K562 (cell line): ENCODE data around the gene TENT5A. TPM values are rescaled to one million over a fixed set of nuclear protein-coding genes. Genes with fewer than 3 reads are reported as not detected.

ENCODE experiments used
- ATAC-seq: fragments of 200-7000 bp; cut with Tn5 transposase; 3 replicates; pipeline ENCODE4 v1.9.1; 2020; ENCODE audit warnings: moderate library complexity
- BruUV-seq: library from RNA; stranded (reverse); fragments of 400-500 nt; replicated peaks from 2 replicates; lab custom pipeline; 2021; lab: Mats Ljungman, UMichigan
- CTCF ChIA-PET: fragments of 300-600 bp; formaldehyde crosslinking; extraction: SDS; loops from one replicate; lab custom pipeline; 2021; ENCODE audit warnings: low intra/inter-chr PET ratio; lab: Yijun Ruan, JAX
- POLR2A ChIA-PET: fragments of 300-600, 350-650 bp; sonication (Branson Sonifier 250); formaldehyde crosslinking; extraction: SDS; loops from one replicate; lab custom pipeline; 2021; ENCODE audit warnings: antibody characterized with exemption, inconsistent platforms; lab: Yijun Ruan, JAX
- DNase-seq, 4 experiments: peaks; one replicate each; pipeline versions ENCODE4 v3.0.0 to v3.0.0-alpha.2; 2011 to 2018; ENCODE audit warnings: low spot score in 3 of 4, mixed read lengths in 3 of 4; ENCODE audit errors: extremely low read depth in 1 of 4
- FAIRE-seq: peaks from 2 replicates; lab custom pipeline; 2011; peaks lifted over from hg19 to GRCh38; lab: Jason Lieb, UNC
- H2AFZ ChIP-seq: 2 replicates; pipeline ENCODE4 v1.6.0; 2011; ENCODE audit warnings: low read depth, low read length, control low read depth, inconsistent platforms
- H3K27ac ChIP-seq: fragments of 200-600 bp; 3 replicates; pipeline ENCODE4 v1.8.0; 2011; ENCODE audit warnings: low read depth, mild to moderate bottlenecking, control low read depth, inconsistent platforms, low read length, moderate library complexity, mixed read lengths; ENCODE audit errors: extremely low read depth
- H3K27me3 ChIP-seq, 2 experiments: fragments of 300-600 bp in 1 of 2; 2 replicates in 1 of 2; 3 replicates in 1 of 2; pipeline versions ENCODE4 v1.6.0 to v1.8.0; 2011; ENCODE audit warnings: inconsistent platforms in 2 of 2, low read length in 2 of 2, mild to moderate bottlenecking in 1 of 2, mixed read lengths in 1 of 2, moderate library complexity in 1 of 2; ENCODE audit not compliant: control insufficient read depth in 2 of 2, insufficient read depth in 2 of 2
- H3K36me3 ChIP-seq: fragments of 300-600 bp; 3 replicates; pipeline ENCODE4 v1.8.0; 2011; ENCODE audit warnings: mild to moderate bottlenecking, low read length, inconsistent platforms; ENCODE audit not compliant: control insufficient read depth, insufficient read depth
- H3K4me1 ChIP-seq, 2 experiments: fragments of 200-600 bp in 1 of 2; replicated peaks in 1 of 2; 2 replicates in 1 of 2; 3 replicates in 1 of 2; pipeline versions ENCODE4 v1.5.1 to v1.8.0; 2011; ENCODE audit warnings: inconsistent platforms in 2 of 2, low read length in 2 of 2, mild to moderate bottlenecking in 1 of 2, mixed read lengths in 1 of 2, moderate library complexity in 1 of 2; ENCODE audit not compliant: control insufficient read depth in 2 of 2, insufficient read depth in 2 of 2
- H3K4me2 ChIP-seq: 2 replicates; pipeline ENCODE4 v1.6.1; 2011; ENCODE audit warnings: low read length, control low read depth, inconsistent platforms, mixed read lengths; ENCODE audit not compliant: insufficient read depth
- H3K4me3 ChIP-seq: fragments of 200-600 bp; sonication (generic), shearing (Covaris generic); 2 replicates; pipeline ENCODE4 v1.5.1; 2016; ENCODE audit warnings: control low read depth, inconsistent platforms
- H3K79me2 ChIP-seq: fragments of 200-600 bp; 3 replicates; pipeline ENCODE4 v1.8.0; 2011; ENCODE audit warnings: low read length, inconsistent platforms; ENCODE audit not compliant: control insufficient read depth, insufficient read depth
- H3K9ac ChIP-seq, 2 experiments: 2 replicates each; pipeline versions ENCODE4 v1.6.0 to v1.6.1; 2011; ENCODE audit warnings: low read depth in 2 of 2, low read length in 2 of 2, control low read depth in 1 of 2, inconsistent platforms in 1 of 2, mild to moderate bottlenecking in 1 of 2, mixed read lengths in 1 of 2; ENCODE audit not compliant: insufficient read depth in 1 of 2
- H3K9me1 ChIP-seq: one replicate; pipeline ENCODE4 v1.6.0; 2011; ENCODE audit warnings: inconsistent platforms, mild to moderate bottlenecking, low read length, moderate library complexity; ENCODE audit not compliant: control insufficient read depth, insufficient read depth
- H3K9me3 ChIP-seq: replicated peaks from 2 replicates; pipeline ENCODE4 v1.5.1; 2011; ENCODE audit warnings: low read depth, low read length, inconsistent platforms; ENCODE audit not compliant: control insufficient read depth, insufficient read depth
- H4K20me1 ChIP-seq: replicated peaks from 2 replicates; pipeline ENCODE4 v1.6.1; 2011; ENCODE audit warnings: low read length, inconsistent platforms, mixed read lengths; ENCODE audit not compliant: control insufficient read depth, insufficient read depth
- CEBPB ChIP-seq: fragments of 450-650 bp; IDR thresholded peaks from 2 replicates; pipeline ENCODE4 v1.6.1; 2016; ENCODE audit warnings: missing genetic modification characterization, missing compliant biosample characterization
- CEBPG ChIP-seq, 3 experiments: fragments of 200-800 bp in 1 of 3; sonication (Bioruptor generic) in 1 of 3; sonication (generic) in 1 of 3; formaldehyde crosslinking in 1 of 3; IDR thresholded peaks in 2 of 3; conservative IDR thresholded peaks in 1 of 3; 2 replicates each; pipeline versions ENCODE4 v1.6.1 to v1.8.0; 2016 to 2022; ENCODE audit warnings: missing compliant biosample characterization in 2 of 3, missing genetic modification characterization in 2 of 3, mild to moderate bottlenecking in 1 of 3, missing genetic modification reagents in 1 of 3
- MLLT1 ChIP-seq, 2 experiments: fragments of 450-650 bp; IDR thresholded peaks; 2 replicates each; pipeline ENCODE4 v1.6.1; 2016
- PRPF4 ChIP-seq: fragments of 200-400 bp; formaldehyde crosslinking; IDR thresholded peaks from one replicate; pipeline ENCODE4 v1.6.1; 2017; ENCODE audit warnings: low read length, low read depth, mild to moderate bottlenecking; ENCODE audit not compliant: insufficient read depth, poor library complexity, severe bottlenecking
- SP1 ChIP-seq: sonication (generic); formaldehyde crosslinking; IDR thresholded peaks from 2 replicates; pipeline ENCODE4 v1.8.1; 2022; ENCODE audit warnings: mild to moderate bottlenecking, missing genetic modification reagents
- TBL1XR1 ChIP-seq, 2 experiments: IDR thresholded peaks; 2 replicates each; pipeline ENCODE4 v1.6.1; 2012; ENCODE audit warnings: improper control_type of control experiment in 2 of 2, low read length in 2 of 2, mild to moderate bottlenecking in 1 of 2
- TCF7 ChIP-seq: sonication (generic); IDR thresholded peaks from 2 replicates; pipeline ENCODE4 v1.6.1; 2016; ENCODE audit warnings: antibody characterized with exemption, borderline replicate concordance
- ZBTB33 ChIP-seq: sonication (generic); formaldehyde crosslinking; IDR thresholded peaks from 2 replicates; pipeline ENCODE4 v1.8.1; 2023; ENCODE audit warnings: mild to moderate bottlenecking, missing genetic modification reagents
- ZC3H4 ChIP-seq: sonication (generic); formaldehyde crosslinking; IDR thresholded peaks from 2 replicates; pipeline ENCODE4 v1.9.0; 2021; ENCODE audit warnings: missing genetic modification reagents, borderline replicate concordance
- ZNF644 ChIP-seq: fragments of 200-800 bp; sonication (Bioruptor generic); IDR thresholded peaks from 2 replicates; pipeline ENCODE4 v1.6.1; 2016; ENCODE audit warnings: low read depth, missing genetic modification characterization, missing compliant biosample characterization
- WGBS: fragments of 100-300 bp; shearing (Covaris generic); methylation state at CpG from one replicate; pipeline ENCODE4 v1.1.6; 2016; ENCODE audit warnings: low coverage, mixed read lengths; ENCODE audit not compliant: insufficient coverage; ENCODE audit errors: missing lambda C conversion rate; 5-methylcytosine and 5-hydroxymethylcytosine counted together
- in situ Hi-C: fragments of 300-500 bp; cut with MboI; formaldehyde crosslinking; loops from 4 replicates; pipeline ENCODE4 v1.15.0; 2018; ENCODE audit warnings: inconsistent platforms, mixed read lengths
- intact Hi-C: fragments of 100-400 bp; cut with micrococcal nuclease; formaldehyde crosslinking; loops from 2 replicates; pipeline ENCODE4 v1.14.2; 2022
- polyA plus RNA-seq, 8 experiments: library from polyadenylated mRNA; depleted of rRNA in 4 of 8; stranded (reverse) in 5 of 8; unstranded in 3 of 8; fragments of >200 nt; fragmentation: Nextera tagmentation in 2 of 8; fragmentation: Illumina TruSeq in 1 of 8; extraction: Ambion mirVana in 2 of 8; extraction: Trizol in 1 of 8; gene quantifications; 2 replicates each; pipeline versions ENCODE4 v1.2.1 to v1.2.3, GENCODE V29; 2011 to 2014; ENCODE audit warnings: inconsistent platforms in 1 of 8, missing spikeins in 1 of 8
- total RNA-seq, 7 experiments: library from RNA; depleted of rRNA in 6 of 7; stranded (reverse); fragments of >200 nt in 6 of 7; fragmentation: Illumina TruSeq in 2 of 7; extraction: Trizol in 2 of 7; gene quantifications; 2 replicates each; pipeline versions ENCODE4 v1.2.1 to v1.2.3, GENCODE V29; 2011 to 2021; ENCODE audit warnings: low replicate concordance in 1 of 7

TENT5A gene
- total and polyA plus RNA-seq, 9 of the 15 experiments (the other 6 are each of a cell fraction or from before 2014, with no cell fraction given) = 0.77 to 2.3 (median 1.3) TPM

GRCh38 chr6:81751388-81752083 is 945 bp downstream of the TENT5A start:
- in situ Hi-C loops = loop anchor here (10.0 kb wide), 1 partner anchor 1417 kb away; no protein-coding TSS in a partner anchor
- TF ChIP-seq SP1 (CRISPR knock-in tag) = 0 out of 2 replicates have a peak, but pooled peaks have one; percentile 31
- no peak for TF ChIP-seq CEBPG (CRISPR knock-in tag; IDR thresholded peaks at IDR 0.05)
- peak in 1 of 2 experiments; percentile 33; a peak in 1 of 4 replicates for TF ChIP-seq CEBPG (tag; conservative IDR thresholded peaks at IDR 0.05 in 1 of 2, IDR thresholded peaks at IDR 0.05 in 1 of 2)
- 0 out of 2 replicates have a peak, but pooled peaks have one; percentile 4 for TF ChIP-seq ZNF644
- peak in 1 of 2 experiments; percentile 36; a peak in 1 of 4 replicates for TF ChIP-seq MLLT1 (IDR thresholded peaks at IDR 0.05)
- TF ChIP-seq ZC3H4 (CRISPR knock-in tag) = no peak
- no peak for TF ChIP-seq TCF7
- TF ChIP-seq ZBTB33 = peak; percentile 86
- TF ChIP-seq TBL1XR1 (IDR thresholded peaks at IDR 0.05; ENCODE audit: low read length in 2 of 2) = no peak
- TF ChIP-seq CEBPB (tag) = peak; percentile 68
- TF ChIP-seq PRPF4 = no peak
- TF ChIP-seq, all 486 proteins: peak for 6
- Histone ChIP-seq H3K4me2 (peak overlapping the region; percentile 73), H3K9me3 (no peaks in the 10 kb centered on the region), H3K79me2 (peaks cover 7% of the 10 kb centered on the region; the same call in 2 of the 3 replicates), H3K4me3 (peak overlapping the region; percentile 70), H4K20me1 (no peaks in the 10 kb centered on the region; the same call in 1 of the 2 replicates), H3K4me1 (peaks cover 3 to 27% of the 10 kb centered on the region in 2 experiments; a peak in 3 of 5 replicates), H3K27ac (no peak overlapping the region), H3K36me3 (no peaks in the 10 kb centered on the region), H2AFZ (peak overlapping the region; percentile 95; the same call in 1 of the 2 replicates), H3K27me3 (peaks cover 0 to 4% of the 10 kb centered on the region in 2 experiments; a peak in 1 of 5 replicates), H3K9ac (peak overlapping the region in 1 of 2 experiments; percentile 95; a peak in 1 of 4 replicates), H3K9me1 (no peaks in the 10 kb centered on the region)
- no peak for ATAC-seq
- DNase-seq = no peak
- FAIRE-seq = no peak
- CTCF ChIA-PET = no interaction called here
- no TSS peak for BruUV-seq
- 93% methylated on average over 26 of the region's 65 CpGs for WGBS
- POLR2A ChIA-PET = interaction anchor here (0.6 kb wide), 2 partner anchors 24 to 661 kb away, joined by 3 to 4 read pairs; no protein-coding TSS in a partner anchor
- intact Hi-C loops = loop anchor here (2.0 to 10.0 kb wide), 4 partner anchors 423 to 1619 kb away; no protein-coding TSS in a partner anchor
